ENCODE results near the gene BAZ1B.
A peak's percentile ranks its signal among the peaks of the same experiment; 100 is the strongest.
"Not testable (repeated sequence)": the region's sequence is repeated elsewhere in the genome, so short reads cannot be mapped to it uniquely, and the experiment has no call there.

BAZ1B gene

GRCh38 chr7:73537051-73537450 is 15.0 kb upstream of the BAZ1B start:
- DNase-seq, result no peak

GRCh38 chr7:73536479-73536878 is 14.4 kb upstream of the BAZ1B start:
- no peak for DNase-seq

DNA sequence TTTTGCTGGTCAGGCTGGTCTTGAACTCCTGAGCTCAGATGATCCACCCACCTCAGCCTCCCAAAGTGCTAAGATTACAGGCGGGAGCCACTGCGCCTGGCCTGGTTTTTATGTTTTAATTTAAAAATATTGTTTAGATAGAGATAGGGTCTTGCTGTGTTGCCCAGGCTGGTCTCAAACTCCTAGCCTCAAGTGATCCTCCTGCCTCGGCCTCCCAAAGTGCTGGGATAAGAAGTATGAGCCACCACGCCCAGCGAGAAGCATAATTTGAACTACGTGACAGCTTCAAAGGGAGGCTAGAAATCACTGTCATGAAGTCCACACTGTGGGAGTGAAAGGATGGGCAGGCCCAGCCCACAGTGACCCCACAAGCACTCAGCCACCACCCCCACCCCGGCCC is 13.8 kb upstream of the BAZ1B start:
- not testable (repeated sequence) for DNase-seq

DNA sequence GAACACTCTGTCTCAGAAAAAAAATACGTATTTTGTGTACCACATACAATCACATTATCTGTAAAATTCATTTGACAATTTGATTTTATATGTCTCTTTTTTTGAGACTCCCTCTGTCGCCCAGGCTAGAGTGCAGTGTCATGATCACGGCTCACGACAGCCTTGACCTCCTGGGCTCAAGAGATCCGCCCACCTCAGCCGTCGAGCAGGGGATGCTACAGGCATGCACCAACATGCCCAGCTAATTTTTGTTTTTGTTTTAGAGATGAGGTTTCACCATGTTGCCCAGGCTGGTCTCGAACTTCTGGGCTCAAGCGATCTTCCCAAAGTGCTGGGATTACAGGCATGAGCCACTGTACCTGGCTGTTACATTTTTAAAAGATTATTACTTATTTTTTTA is 11.6 kb upstream of the BAZ1B start:
- no peak for DNase-seq

DNA sequence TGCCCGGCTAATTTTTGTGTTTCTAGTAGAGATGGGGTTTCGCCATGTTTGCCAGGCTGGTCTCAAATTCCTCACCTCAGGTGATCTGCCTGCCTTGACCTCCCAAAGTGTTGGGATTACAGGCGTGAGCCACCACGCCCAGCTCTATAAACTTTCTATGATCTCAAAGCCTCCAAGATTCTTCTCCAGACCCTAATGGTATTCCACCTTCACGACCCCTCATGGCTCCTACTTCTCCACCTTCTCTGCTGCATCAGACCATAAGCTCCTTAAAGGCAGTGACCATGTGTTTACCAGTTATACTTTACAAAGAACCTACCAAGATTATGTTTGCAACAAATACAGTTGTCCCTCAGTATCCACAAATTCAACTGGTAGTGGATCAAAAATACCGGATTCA is 10.1 kb upstream of the BAZ1B start:
- DNase-seq, result no peak

GRCh38 chr7:73530800-73531199 is 8.7 kb upstream of the BAZ1B start:
- DNase-seq, result no peak

DNA sequence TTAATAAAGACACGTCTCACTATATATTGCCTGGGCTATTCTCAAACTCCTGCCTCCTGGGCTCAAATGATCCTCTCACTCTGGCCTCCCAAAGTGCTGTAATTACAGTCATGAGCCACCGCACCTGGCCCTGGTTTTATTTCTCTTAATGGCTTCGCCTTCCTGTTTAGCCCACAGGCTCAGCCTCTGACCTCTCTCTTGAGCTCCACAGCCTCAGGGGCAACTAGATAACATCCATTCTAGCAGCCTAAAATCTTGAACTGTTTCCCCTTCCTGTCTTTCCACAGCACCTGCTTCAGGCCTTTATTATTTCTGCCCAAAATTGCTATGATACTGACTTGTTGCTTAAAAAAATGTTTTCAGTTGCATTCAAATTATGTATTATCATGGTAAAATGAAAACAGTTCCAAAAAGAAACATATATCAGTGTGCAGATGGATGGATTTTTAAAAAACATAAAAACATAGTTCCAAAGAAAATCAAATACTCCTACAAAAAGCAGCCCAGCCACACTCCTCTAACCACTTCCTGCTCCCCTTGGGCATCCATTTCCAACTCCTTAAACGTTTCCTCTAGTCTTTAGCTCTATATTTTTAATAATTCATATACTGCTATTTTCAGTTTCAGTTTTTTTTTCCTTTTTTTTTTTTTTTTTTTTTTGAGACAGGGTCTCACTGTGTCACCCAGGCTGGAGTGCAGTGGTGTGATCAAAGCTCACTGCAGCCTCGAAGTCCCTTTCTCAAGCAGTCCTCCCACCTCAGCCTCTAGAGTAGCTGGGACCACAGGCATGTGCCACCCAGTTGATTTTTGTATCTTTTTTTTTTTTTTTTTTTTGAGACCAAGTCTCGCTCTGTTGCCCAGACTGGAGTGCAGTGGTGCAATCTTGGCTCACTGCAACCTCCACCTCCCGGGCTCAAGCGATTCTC is 5.1 kb upstream of the BAZ1B start:
- DNase-seq, result no peak

DNA sequence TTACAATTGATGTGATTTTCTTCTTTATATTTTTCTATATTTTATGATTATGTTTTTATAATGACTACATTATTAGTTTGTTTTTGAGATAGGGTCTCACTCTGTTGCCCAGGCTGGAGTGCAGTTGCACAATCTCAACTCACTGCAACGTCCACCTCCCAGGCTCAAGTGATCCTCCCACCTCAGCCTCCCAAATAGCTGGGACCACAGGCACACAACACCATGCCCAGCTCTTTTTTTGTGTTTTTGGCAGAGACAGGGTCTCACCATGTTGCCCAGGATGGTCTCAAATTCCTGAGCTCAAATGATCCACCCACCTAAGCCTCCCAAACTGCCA is 4.0 kb upstream of the BAZ1B start:
- DNase-seq, result not testable (repeated sequence)

DNA sequence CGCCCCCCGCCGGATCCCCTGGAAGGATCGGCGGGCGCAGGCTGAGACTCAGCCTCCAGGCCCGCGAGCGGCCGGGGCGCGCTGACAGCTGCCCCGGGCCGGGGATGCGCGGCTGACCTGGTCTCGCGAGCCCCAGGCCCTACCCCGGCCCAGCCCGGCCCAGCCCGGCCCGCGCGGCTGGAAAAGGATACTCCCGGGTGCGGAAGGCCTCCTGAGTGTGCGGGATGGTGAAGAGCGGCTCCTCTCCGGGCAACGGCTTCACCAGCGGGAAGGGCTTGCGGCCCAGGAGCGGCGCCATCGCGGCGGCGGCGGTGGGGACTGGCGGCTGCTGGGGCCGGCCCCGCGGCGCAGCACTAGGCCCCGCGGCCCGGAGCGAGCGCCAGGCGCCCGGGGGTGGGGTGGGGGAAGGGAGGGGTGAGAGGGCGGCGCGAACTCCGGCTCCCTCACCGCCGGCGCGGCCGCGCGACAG is 423 bp downstream of the BAZ1B start:
- peak in 1 of 2 experiments; percentile 69 for DNase-seq

DNA sequence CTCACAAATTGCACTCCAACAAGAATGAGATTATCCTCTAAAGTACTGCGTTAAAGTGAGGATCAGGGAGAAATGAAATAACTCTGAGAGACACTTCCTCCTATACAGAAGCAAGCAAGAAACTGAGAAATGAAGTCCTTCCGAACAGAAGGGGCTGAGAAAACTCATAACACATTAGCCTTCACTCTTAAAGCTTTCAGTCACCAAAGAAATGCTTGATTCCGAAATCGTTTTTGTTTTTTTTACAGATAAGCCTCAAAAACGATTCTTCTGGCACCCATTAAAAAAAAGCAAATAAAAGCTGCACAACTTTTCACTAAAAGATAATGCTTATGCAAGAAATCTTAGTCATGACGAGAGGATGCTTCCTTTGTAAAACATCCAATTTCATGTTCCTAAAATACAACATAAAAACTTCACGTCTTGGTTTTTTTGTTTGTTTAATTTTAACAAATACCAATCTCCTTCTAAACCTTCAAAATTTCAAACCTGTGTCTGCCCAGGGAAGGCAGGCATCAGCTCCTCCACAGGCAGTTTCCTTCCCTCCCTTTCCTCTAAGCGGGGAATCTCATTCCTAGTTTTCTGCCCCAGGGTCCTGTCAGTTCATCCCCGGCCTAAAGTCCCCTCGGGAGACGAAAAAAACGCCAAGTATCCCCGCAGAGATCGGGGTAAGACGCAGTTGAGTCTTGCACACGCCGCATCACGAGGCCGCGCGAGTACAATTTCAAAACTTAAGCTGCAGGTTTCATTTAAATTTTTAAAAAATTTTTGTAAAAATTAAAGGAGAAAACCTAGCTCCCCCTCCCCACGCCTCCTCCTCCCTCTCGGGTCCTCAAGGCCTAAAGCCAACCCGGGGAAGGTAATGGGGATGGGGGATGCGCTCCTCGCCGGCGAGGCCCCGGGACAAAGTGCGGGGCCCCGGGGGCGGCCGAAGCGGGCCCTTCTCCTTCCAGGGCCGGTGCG is 1.1 kb downstream of the BAZ1B start:
- no peak for DNase-seq

- no peak for DNase-seq
These were observed 2.0 kb downstream of the BAZ1B start for GRCh38 chr7:73519867-73520672.

- DNase-seq, result no peak
These were observed 3.6 kb downstream of the BAZ1B start for GRCh38 chr7:73518470-73518869.

DNA sequence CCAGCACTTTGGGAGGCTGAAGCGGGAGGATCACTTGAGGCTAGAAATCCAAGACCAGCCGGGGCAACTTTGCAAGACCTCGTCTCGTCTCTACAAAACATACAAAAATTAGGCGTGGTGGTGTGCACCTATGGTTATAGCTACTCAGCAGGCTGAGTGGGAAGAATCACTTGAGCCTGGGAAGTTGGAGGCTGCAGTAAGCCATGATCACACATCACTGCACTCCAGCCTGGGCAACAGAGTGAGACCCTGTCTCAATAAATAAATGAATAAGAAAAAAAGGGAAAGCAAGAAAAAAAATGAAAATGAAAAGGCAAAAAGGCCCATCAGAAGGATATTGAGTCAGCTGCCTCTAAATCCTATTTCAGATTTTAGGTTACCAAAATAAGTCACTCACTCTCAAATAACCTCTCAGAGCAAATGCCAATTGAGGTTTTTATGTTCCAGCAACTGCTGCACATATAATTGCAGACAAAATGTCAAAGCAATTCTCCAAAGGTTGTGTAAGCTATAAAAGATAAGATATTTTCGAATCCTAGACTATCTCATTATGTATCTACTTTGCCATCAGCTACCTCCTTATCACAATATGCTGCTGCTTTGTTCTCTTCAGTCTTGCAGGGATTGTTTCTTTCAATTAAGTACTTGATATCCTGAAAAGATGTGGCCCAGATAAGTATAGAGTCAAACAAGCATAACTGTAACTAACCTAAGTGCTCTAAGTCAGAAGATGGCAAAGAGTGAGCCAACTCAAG is 4.7 kb downstream of the BAZ1B start:
- no peak for DNase-seq

DNA sequence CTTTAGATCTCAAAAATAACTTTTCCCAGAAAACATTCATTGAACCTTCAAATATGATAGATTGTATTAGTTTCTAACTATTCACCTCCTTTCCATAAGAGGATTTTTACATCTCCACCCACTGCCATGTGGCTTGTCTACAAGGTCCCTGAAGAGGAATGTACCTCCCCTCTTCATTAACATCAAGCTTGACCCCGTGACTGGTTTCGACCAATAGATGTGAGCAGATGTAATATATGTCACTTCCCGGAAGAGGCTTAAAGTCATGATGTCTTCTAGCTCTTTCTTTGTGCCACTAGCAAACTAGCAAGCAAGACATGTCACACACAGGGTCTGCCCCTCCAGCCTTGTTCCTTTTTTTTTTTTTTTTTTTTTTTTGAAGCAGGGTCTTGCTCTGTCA is 6.9 kb downstream of the BAZ1B start:
- no peak for DNase-seq

GRCh38 chr7:73512018-73512780 is 9.9 kb downstream of the BAZ1B start:
- no peak for DNase-seq

GRCh38 chr7:73509463-73509862 is 12.6 kb downstream of the BAZ1B start:
- DNase-seq, result no peak

DNA sequence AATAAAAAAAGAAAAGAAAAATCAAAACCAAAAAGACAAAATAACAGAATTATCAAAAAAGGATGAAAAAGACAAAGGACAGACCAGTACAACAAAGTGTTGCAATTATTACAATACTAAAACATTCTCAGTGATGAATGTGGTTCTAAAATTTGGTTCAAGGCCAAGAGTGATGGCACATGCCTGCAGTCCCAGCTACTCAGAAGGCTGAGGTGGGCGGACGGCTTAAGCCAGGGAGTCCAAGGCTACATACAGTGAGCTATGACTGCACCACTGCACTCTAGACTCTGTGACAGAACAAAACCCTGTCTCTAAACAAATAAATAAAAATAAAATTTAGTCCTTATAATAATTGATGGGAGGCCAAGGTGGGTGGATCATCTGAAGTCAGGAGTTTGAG is 14.5 kb downstream of the BAZ1B start:
- DNase-seq, result no peak

DNA sequence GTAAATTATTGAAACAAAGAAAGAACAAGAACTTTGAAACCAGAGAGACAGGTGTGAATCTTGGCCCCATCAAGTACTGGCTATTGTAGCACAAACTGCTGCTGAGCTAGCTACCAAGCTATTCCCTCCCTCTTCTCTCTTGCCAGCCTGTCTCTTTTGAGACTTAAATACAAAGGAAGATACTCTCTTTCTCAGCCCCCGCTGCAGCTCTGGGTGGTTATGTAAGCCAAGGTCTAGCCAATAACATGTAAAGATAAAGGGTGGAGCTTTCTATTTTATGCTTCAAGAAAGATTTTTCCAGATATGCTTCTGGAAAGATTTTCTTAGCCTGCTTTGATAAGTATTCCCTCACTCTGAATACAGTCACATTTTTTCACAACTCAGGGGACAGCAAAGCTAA is 17.2 kb downstream of the BAZ1B start:
- no peak for DNase-seq

DNA sequence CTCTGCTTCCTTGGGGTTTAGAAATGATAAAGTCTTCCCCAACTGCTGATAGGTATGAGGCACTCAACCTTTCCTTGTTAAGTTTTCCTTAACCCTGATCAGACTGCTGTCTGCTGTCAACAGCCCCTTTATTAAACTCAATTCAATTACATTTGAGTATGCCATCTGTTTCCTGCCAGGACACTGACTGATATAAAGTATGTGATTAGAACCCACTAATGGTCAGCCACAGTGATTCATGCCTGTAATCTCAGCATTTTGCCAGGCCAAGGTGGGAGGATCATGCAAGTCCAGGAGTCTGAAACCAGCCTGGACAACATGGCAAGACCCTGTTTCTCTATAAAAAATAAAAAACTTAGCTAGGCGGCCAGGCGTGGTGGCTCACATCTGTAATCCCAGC is 18.1 kb downstream of the BAZ1B start:
- no peak for DNase-seq

- no peak for DNase-seq
These were observed 18.9 kb downstream of the BAZ1B start for GRCh38 chr7:73503229-73503628.

GRCh38 chr7:73496626-73497025 is 25.5 kb downstream of the BAZ1B start:
- no peak for DNase-seq

All from NCI-H1930 (cell line).